Measurements from ENCODE around the gene C16orf87.

- TF ChIP-seq CTCF (IDR thresholded peaks at IDR 0.05) (no peak), POLR2A (IDR thresholded peaks at IDR 0.05) (no peak)
Measured at GRCh38 chr16:46765050-46765449, 65.9 kb downstream of the C16orf87 start.
